ENCODE measurements around the gene MAGEA3.
"Not testable (repeated sequence)": the region's sequence is repeated elsewhere in the genome, so short reads cannot be mapped to it uniquely, and the experiment has no call there.

The MAGEA3 gene

GRCh38 chrX:152697952-152698931 is at the start of gene MAGEA3:
Gene MAGEA3 (plus strand): TSS chrX:152698794. CDS start chrX:152700833, 2,039 bp downstream.
- TF ChIP-seq GATA2, GATA3 (IDR thresholded peaks at IDR 0.05; ENCODE audit: low read depth, low read length): not testable (repeated sequence)

- no peak for TF ChIP-seq GATA3 (IDR thresholded peaks at IDR 0.05; ENCODE audit: low read depth, low read length)
- no peak for TF ChIP-seq GATA2 (IDR thresholded peaks at IDR 0.05; ENCODE audit: low read depth, low read length)
Observed at GRCh38 chrX:152652060-152652459, 46.5 kb upstream of the MAGEA3 start.

- TF ChIP-seq GATA2 (IDR thresholded peaks at IDR 0.05; ENCODE audit: low read depth, low read length), result no peak
- TF ChIP-seq GATA3 (IDR thresholded peaks at IDR 0.05; ENCODE audit: low read depth, low read length), result no peak
Observed at GRCh38 chrX:152652467-152652866, 46.1 kb upstream of the MAGEA3 start.

DNA sequence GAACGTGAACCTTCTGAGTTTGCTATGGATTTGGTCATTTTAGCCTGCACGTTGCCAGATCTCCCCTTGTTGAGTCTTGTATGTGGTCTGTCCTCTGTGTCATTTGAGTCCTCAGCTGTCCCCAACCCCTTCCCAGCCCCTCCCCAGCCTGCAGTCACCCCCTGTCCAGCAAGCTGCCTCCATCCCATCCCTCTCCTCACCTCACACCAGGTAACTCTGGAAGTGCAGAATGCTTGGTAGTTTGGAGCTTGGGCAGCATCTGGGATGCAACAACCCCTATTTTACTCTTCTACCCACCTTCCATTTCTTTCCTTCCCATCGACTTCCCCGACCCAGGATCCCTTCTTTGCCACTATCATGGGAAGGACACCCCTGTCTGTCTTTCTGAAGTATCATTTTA is 42.5 kb upstream of the MAGEA3 start:
- TF ChIP-seq GATA3 (IDR thresholded peaks at IDR 0.05; ENCODE audit: low read depth, low read length) (no peak), GATA2 (IDR thresholded peaks at IDR 0.05; ENCODE audit: low read depth, low read length) (no peak)

DNA sequence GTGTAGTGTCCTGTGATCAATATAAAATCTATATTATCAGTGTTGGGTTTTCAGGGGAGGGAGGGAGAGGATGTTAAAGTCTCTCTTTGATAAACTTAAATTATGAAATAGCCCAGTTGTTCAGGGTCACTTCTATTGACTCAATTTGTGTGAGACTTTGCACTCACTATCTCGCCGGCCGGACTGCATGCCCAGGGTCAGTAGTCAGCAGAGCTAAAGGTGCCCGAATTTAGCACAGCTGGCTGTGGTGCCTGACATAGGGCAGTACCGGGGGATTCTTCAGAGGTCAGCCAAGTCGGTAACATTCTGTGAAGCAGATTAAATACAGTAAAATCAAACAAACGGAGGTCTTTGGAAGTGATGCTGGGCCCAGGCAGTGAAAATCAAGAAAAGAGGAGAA is 41.7 kb upstream of the MAGEA3 start:
- TF ChIP-seq GATA3 (IDR thresholded peaks at IDR 0.05; ENCODE audit: low read depth, low read length), result no peak
- no peak for TF ChIP-seq GATA2 (IDR thresholded peaks at IDR 0.05; ENCODE audit: low read depth, low read length)

DNA sequence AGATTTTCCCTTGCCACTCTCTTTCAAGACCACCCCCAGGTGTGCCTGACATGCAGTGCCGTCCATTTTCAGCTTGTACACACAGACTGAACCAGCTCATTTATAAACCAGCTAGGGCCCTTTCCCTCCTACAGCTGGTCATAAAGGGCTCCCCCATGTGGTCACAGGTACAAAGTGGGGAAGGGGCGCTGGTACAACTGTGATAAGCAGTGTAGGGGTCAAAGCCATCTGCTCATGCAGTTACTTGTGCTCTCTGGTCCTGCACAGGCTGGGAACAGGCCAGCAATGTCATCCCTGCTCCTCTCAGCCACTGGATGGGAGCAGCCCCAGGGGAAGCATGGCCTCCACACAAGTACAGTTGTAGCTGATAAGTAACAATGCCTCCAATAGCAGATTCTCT is 40.3 kb upstream of the MAGEA3 start:
- no peak for TF ChIP-seq GATA3 (IDR thresholded peaks at IDR 0.05; ENCODE audit: low read depth, low read length)
- TF ChIP-seq GATA2 (IDR thresholded peaks at IDR 0.05; ENCODE audit: low read depth, low read length), result no peak

- no peak for TF ChIP-seq GATA3 (IDR thresholded peaks at IDR 0.05; ENCODE audit: low read depth, low read length)
Observed at GRCh38 chrX:152663086-152663485, 35.5 kb upstream of the MAGEA3 start.

DNA sequence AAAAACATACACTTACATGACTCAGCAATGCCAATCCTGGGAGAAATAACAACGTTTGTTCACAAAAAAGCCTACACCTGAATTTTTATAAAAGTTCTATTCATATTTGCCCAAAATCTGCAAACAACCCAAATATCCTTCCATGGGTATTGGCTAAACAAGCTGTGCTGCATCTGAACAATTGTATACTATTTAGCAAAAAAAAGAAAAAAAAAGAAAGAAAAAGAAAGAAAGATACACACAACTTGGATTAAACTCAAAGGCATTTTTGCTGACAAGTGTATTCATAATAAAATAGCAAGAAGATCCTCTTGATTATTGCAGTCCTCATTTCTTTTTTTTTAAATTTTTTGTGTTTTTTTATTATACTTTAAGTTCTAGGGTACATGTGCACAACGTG is 24.5 kb upstream of the MAGEA3 start:
- TF ChIP-seq GATA2 (IDR thresholded peaks at IDR 0.05; ENCODE audit: low read depth, low read length) (no peak), GATA3 (IDR thresholded peaks at IDR 0.05; ENCODE audit: low read depth, low read length) (no peak)

DNA sequence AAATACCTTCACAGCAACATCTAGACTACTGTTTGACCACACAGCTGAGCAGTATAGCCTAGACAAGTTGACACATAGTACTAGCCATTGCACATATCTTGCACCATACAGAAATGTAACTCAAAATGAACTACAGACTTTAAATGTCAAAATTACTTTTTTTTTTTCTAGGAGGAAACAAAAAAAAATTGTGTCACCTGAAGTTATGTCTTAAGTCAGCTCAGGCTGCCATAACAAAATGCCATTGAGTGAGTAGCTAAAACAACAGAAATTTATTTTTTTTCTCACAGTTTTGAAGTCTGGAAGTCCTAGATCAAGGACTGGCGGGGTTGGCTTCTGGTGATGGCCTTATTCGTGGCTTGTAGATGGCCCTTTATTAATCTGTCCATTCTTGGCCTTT is 10.6 kb downstream of the MAGEA3 start, which contains the start of gene CSAG2:
Gene CSAG2, minus strand, starts transcription at position 101 of the 400 bp plus-strand sequence. CDS start 161 bp downstream, outside the sequence.
- not testable (repeated sequence) for TF ChIP-seq GATA2, GATA3 (IDR thresholded peaks at IDR 0.05; ENCODE audit: low read depth, low read length)

GRCh38 chrX:152713815-152714787 is 15.5 kb downstream of the MAGEA3 start, which contains the start of gene MAGEA2B:
Gene MAGEA2B (plus strand): TSS chrX:152714628. CDS start chrX:152717107, 2,479 bp downstream.
- not testable (repeated sequence) for TF ChIP-seq GATA3, GATA2 (IDR thresholded peaks at IDR 0.05; ENCODE audit: low read depth, low read length)

- TF ChIP-seq GATA2 (IDR thresholded peaks at IDR 0.05; ENCODE audit: low read depth, low read length) (no peak), GATA3 (IDR thresholded peaks at IDR 0.05; ENCODE audit: low read depth, low read length) (no peak)
Observed at GRCh38 chrX:152725409-152725808, 26.8 kb downstream of the MAGEA3 start.

DNA sequence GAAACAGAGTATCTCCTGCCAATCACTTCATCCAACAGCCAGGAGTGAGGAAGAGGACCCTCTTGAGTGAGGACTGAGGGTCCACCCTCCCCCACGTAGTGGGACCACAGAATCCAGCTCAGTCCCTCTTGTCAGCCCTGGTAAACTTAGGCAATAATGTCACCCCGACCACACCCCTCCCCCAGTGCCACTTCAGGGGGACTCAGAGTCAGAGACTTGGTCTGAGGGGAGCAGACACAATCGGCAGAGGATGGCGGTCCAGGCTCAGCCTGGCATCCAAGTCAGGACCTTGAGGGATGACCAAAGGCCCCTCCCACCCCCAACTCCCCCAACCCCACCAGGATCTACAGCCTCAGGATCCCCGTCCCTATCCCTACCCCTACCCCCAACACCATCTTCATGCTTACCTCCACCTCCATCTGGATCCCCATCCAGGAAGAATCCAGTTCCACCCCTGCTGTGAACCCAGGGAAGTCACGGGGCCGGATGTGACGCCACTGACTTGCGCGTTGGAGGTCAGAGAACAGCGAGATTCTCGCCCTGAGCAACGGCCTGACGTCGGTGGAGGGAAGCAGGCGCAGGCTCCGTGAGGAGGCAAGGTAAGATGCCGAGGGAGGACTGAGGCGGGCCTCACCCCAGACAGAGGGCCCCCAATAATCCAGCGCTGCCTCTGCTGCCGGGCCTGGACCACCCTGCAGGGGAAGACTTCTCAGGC is 34.8 kb downstream of the MAGEA3 start, which contains the start of the genes CSAG1 and MAGEA12:
Gene CSAG1, minus strand, starts transcription at position 461 of the 715 bp plus-strand sequence. CDS start 1,261 bp downstream, outside the sequence.
Gene MAGEA12, plus strand, starts transcription at position 497 of the 715 bp plus-strand sequence. CDS start 2,405 bp downstream, outside the sequence.
- TF ChIP-seq GATA3 (IDR thresholded peaks at IDR 0.05; ENCODE audit: low read depth, low read length), result no peak
- TF ChIP-seq GATA2 (IDR thresholded peaks at IDR 0.05; ENCODE audit: low read depth, low read length), result no peak

DNA sequence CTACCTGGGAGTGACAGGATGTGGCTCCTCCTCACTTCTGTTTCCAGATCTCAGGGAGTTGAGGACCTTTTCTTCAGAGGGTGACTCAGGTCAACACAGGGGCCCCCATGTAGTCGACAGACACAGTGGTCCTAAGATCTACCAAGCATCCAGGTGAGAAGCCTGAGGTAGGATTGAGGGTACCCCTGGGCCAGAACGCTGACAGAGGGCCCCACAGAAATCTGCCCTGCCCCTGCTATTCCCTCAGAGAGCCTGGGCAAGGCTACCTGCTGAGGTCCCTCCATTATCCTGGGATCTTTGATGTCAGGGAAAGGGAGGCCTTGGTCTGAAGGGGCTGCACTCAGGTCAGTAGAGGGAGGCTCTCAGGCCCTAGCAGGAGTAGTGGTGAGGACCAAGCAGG is 36.5 kb downstream of the MAGEA3 start:
- TF ChIP-seq GATA2 (IDR thresholded peaks at IDR 0.05; ENCODE audit: low read depth, low read length) (no peak), GATA3 (IDR thresholded peaks at IDR 0.05; ENCODE audit: low read depth, low read length) (no peak)
